Measurements from ENCODE around the gene CYBC1.

CYBC1 gene

GRCh38 chr17:82407255-82407654 is 43.3 kb downstream of the CYBC1 start:
- DNase-seq, result no peak

- DNase-seq, result no peak
These were observed 44.4 kb downstream of the CYBC1 start for GRCh38 chr17:82406131-82406671.

- no peak for DNase-seq
These were observed 45.5 kb downstream of the CYBC1 start for GRCh38 chr17:82405051-82405450.

GRCh38 chr17:82403662-82404660 is 46.6 kb downstream of the CYBC1 start:
- no peak for DNase-seq

GRCh38 chr17:82402865-82403264 is 47.7 kb downstream of the CYBC1 start:
- no peak for DNase-seq

- DNase-seq, result no peak
These were observed 49.7 kb downstream of the CYBC1 start for GRCh38 chr17:82400830-82401229.

GRCh38 chr17:82400206-82400605 is 50.3 kb downstream of the CYBC1 start:
- no peak for DNase-seq

GRCh38 chr17:82399601-82400101 is 50.9 kb downstream of the CYBC1 start:
- no peak for DNase-seq

GRCh38 chr17:82399041-82399441 is 51.5 kb downstream of the CYBC1 start:
- no peak for DNase-seq

- DNase-seq, result no peak
These were observed 52.9 kb downstream of the CYBC1 start for GRCh38 chr17:82397449-82398335.

- DNase-seq, result no peak
These were observed 53.7 kb downstream of the CYBC1 start for GRCh38 chr17:82396601-82397435.

- DNase-seq, result no peak
These were observed 56.3 kb downstream of the CYBC1 start for GRCh38 chr17:82394278-82394677.

GRCh38 chr17:82392941-82393340 is 57.6 kb downstream of the CYBC1 start:
- no peak for DNase-seq
